ENCODE measurements around the gene ABCF3. TPM values are rescaled to one million over a fixed set of nuclear protein-coding genes. Genes with fewer than 3 reads are reported as not detected.

ABCF3 gene
- total RNA-seq, 1 donor from 2014 or later = 93.3 TPM

DNA sequence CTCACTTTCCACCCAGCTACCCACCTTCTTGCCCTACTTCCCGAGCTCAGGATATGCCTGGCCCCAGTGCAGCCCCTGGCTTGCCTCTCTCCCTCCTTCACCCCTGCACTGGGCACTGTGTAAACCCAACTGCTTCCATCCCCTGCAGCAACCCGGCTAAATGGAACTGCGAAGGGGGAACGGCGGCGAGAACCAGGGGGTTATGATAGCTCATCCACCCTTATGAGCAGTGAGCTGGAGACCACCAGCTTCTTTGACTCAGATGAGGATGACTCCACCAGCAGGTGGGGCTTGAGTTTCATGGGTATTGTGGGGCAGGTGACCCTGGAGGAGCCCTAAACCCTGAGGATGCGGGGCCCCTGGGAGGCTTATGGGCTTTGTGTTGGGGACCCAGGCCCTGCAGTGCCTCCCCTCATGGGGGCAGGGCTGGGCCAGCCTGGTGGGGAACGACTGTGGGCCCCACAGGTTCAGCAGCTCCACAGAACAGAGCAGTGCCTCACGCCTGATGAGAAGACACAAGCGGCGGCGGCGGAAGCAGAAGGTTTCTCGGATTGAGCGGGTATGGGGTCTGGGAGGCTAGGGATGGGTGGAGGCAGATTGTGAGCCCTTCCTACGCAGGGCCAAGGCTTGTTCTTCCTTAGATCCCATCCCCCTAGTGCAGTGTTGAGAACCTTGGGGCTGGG, 21.2 kb upstream of the ABCF3 start:
- Histone ChIP-seq H3K27me3 (no peaks in the 10 kb centered on the region), H3K9me3 (no peaks in the 10 kb centered on the region), H3K4me1 (peaks cover 9 to 20% of the 10 kb centered on the region in 2 donors), H3K36me3 (peaks cover 61 to 70% of the 10 kb centered on the region in 2 donors), H3K4me3 (no peak overlapping the region), H3K27ac (no peak overlapping the region)
- DNase-seq (ENCODE audit: low spot score in 2 of 2) = no peak
- TF ChIP-seq, protein P1, sequence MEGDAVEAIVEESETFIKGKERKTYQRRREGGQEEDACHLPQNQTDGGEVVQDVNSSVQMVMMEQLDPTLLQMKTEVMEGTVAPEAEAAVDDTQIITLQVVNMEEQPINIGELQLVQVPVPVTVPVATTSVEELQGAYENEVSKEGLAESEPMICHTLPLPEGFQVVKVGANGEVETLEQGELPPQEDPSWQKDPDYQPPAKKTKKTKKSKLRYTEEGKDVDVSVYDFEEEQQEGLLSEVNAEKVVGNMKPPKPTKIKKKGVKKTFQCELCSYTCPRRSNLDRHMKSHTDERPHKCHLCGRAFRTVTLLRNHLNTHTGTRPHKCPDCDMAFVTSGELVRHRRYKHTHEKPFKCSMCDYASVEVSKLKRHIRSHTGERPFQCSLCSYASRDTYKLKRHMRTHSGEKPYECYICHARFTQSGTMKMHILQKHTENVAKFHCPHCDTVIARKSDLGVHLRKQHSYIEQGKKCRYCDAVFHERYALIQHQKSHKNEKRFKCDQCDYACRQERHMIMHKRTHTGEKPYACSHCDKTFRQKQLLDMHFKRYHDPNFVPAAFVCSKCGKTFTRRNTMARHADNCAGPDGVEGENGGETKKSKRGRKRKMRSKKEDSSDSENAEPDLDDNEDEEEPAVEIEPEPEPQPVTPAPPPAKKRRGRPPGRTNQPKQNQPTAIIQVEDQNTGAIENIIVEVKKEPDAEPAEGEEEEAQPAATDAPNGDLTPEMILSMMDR (IDR thresholded peaks at IDR 0.05) = no peak
- intact Hi-C loops (cut with DNase I) = no loop called here

DNA sequence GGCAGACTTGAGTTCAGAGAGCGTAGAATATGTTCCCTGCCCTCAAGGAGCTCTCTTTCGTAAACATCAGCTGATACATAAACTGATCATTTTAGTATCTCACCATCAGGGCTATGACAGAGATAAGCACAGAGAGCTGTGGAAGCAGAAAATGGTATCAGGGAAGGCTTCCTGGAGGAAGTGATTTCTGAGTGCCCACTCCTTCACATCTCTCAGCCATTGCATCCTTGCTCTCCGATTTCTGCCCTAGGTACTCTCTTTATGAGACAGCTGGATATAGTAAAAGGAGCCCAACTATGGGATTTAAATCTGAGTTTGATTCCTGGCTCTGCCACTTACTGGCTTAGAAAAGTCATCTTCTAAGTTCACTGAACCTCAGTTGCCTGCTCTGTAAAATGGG, 20.5 kb upstream of the ABCF3 start:
- H3K4me1 ChIP-seq = peaks cover 8 to 17% of the 10 kb centered on the region in 2 donors

DNA sequence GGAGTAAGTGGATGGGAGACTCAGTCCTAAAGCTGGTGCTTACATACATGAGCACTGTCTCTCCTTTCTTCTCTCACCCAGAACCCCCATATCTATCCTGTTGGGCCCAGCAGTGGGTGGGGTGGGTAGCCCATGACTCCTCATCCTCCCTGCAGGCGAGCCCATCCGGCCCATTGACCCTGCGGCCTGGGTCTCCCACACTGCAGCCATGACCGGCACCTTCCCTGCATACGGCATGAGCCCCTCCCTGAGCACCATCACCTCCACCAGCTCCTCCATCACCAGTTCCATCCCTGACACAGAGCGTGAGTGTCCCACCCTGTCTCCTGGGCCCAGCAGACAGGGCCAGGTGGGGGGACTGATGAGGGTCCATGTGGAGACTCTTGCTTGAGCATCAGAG, 19.3 kb upstream of the ABCF3 start:
- Histone ChIP-seq H3K27ac (no peak overlapping the region), H3K9me3 (no peaks in the 10 kb centered on the region), H3K4me1 (peaks cover 0 to 6% of the 10 kb centered on the region in 2 donors), H3K36me3 (peaks cover 79 to 89% of the 10 kb centered on the region in 2 donors), H3K27me3 (no peaks in the 10 kb centered on the region), H3K4me3 (no peak overlapping the region)
- DNase-seq (ENCODE audit: low spot score in 2 of 2) = no peak
- TF ChIP-seq, protein P1 (IDR thresholded peaks at IDR 0.05) = no peak
- intact Hi-C loops (cut with DNase I) = no loop called here

More for the DNA sequence above, 20.5 kb upstream of the ABCF3 start:
- Histone ChIP-seq H3K9me3 (no peaks in the 10 kb centered on the region), H3K4me3 (no peak overlapping the region), H3K27ac (no peak overlapping the region), H3K27me3 (no peaks in the 10 kb centered on the region), H3K36me3 (peaks cover 68 to 78% of the 10 kb centered on the region in 2 donors)
- intact Hi-C loops (cut with DNase I) = no loop called here
- TF ChIP-seq, protein P1 (IDR thresholded peaks at IDR 0.05) = no peak
- no peak for DNase-seq (ENCODE audit: low spot score in 2 of 2)

DNA sequence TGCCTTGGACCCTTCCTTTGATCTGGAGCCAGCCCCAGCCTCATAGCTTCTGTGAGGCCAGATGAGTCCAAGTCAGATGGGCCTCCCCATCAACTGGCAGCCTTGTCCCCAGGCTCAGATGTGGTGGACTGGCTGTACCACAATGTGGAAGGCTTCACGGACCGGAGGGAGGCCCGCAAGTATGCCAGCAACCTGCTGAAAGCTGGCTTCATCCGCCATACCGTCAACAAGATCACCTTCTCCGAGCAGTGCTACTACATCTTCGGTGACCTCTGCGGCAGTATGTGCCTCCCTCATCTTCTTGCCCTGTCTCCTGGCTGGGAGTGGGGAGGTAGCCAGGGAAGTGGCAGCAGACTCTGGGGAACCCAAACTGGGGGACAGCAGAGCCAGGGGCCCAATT, 18.2 kb upstream of the ABCF3 start:
- Histone ChIP-seq H3K9me3 (no peaks in the 10 kb centered on the region), H3K4me1 (no peaks in the 10 kb centered on the region), H3K27ac (no peak overlapping the region), H3K27me3 (no peaks in the 10 kb centered on the region), H3K36me3 (peaks cover 81 to 91% of the 10 kb centered on the region in 2 donors), H3K4me3 (no peak overlapping the region)
- intact Hi-C loops (cut with DNase I) = no loop called here
- DNase-seq (ENCODE audit: low spot score in 2 of 2) = no peak
- TF ChIP-seq, protein P1 (IDR thresholded peaks at IDR 0.05) = no peak

DNA sequence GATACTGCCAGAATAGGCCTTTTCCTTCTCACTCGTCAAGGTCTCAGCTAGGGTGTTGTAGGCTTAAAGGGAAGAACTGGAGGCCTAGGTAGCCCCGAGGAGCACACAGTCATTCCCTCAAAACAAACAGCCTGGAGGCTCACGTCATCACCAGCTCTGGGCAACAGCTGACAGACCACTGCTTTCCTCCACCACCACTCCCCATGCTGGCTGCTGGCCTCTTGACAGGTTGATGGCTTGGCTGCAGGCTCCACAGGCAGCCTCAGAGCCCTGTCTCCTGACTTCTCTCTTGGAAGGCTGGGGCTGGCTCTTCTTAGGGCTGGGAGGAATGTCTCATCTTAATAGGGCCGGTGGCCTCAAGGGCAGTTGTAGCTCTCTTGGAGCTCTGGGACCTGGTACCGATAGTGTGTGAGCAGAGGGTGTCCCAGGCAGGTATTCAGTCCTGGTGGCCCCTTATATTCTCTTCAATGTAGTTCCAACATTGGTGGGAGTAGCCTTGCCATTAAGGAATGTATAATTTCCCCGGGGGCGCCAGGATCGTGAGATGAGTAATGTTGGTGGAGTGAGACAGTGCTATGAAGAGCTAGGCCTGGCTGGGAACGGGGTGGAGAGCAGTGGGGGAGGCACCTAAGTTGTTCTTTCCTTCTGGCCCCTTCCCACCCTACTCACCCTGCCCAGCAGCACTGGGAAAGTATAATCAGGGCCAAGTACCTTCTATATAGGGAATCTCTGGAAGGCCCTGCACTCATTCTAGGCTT, 17.5 kb upstream of the ABCF3 start:
- intact Hi-C loops (cut with DNase I) = no loop called here
- Histone ChIP-seq H3K27me3 (no peaks in the 10 kb centered on the region), H3K4me3 (no peak overlapping the region), H3K27ac (no peak overlapping the region), H3K9me3 (no peaks in the 10 kb centered on the region), H3K4me1 (no peaks in the 10 kb centered on the region), H3K36me3 (peaks cover 75 to 86% of the 10 kb centered on the region in 2 donors)
- DNase-seq (ENCODE audit: low spot score in 2 of 2) = no peak
- TF ChIP-seq, protein P1 (IDR thresholded peaks at IDR 0.05) = no peak
